ENCODE results near the gene EIF3D. TPM values are rescaled to one million over a fixed set of nuclear protein-coding genes. Genes with fewer than 3 reads are reported as not detected.

EIF3D gene, protein sequence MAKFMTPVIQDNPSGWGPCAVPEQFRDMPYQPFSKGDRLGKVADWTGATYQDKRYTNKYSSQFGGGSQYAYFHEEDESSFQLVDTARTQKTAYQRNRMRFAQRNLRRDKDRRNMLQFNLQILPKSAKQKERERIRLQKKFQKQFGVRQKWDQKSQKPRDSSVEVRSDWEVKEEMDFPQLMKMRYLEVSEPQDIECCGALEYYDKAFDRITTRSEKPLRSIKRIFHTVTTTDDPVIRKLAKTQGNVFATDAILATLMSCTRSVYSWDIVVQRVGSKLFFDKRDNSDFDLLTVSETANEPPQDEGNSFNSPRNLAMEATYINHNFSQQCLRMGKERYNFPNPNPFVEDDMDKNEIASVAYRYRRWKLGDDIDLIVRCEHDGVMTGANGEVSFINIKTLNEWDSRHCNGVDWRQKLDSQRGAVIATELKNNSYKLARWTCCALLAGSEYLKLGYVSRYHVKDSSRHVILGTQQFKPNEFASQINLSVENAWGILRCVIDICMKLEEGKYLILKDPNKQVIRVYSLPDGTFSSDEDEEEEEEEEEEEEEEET
- total RNA-seq (2011; cell fraction: chromatin; rRNA removed; ENCODE audit: low replicate concordance), result 224 and 314 TPM in 2 replicates
- total RNA-seq (2011; cell fraction: nucleolus; rRNA removed), result 208 and 235 TPM in 2 replicates
- 194 and 205 TPM in 2 replicates for total RNA-seq (2011; cell fraction: nucleoplasm; rRNA removed)
- total RNA-seq (2014; rRNA removed) (279 and 290 TPM in 2 replicates), total RNA-seq (2014; rRNA removed; fragmentation: Illumina TruSeq; extraction: Trizol) (256 and 278 TPM in 2 replicates), total RNA-seq (2015; rRNA removed; fragmentation: Illumina TruSeq; extraction: Trizol) (265 and 279 TPM in 2 replicates), total RNA-seq (2021) (191 and 207 TPM in 2 replicates), polyA plus RNA-seq (2011; rRNA removed) (397 and 422 TPM in 2 replicates), polyA plus RNA-seq (2014; fragmentation: Illumina TruSeq; extraction: Trizol) (368 and 398 TPM in 2 replicates), polyA plus RNA-seq (2014; fragmentation: Nextera tagmentation; extraction: Ambion mirVana) (100 to 1,000 TPM; 199 to 351 TPM), polyA plus RNA-seq (2014; rRNA removed) (278 and 293 TPM in 2 replicates), polyA minus RNA-seq (2011; rRNA and poly(A)+ RNA removed) (513 and 629 TPM in 2 replicates), Bru-seq, nascent RNA (percentile 95 among the genes with signal in this experiment), BruChase-seq, experiment 1, labeled RNA remaining after a 2-hour chase (percentile 95 among the genes with signal in this experiment), BruChase-seq, experiment 2, labeled RNA remaining after a 6-hour chase (percentile 96 among the genes with signal in this experiment)
- 502 and 509 TPM in 2 replicates for polyA plus RNA-seq (2011; cell fraction: cytosol; rRNA removed)
- polyA plus RNA-seq (2011; cell fraction: nucleus; rRNA removed), result 297 TPM in 2 replicates
- 208 and 287 TPM in 2 replicates for polyA plus RNA-seq (2012)
- polyA minus RNA-seq (2011; cell fraction: cytosol; rRNA and poly(A)+ RNA removed), result 261 and 266 TPM in 2 replicates
- 122 and 177 TPM in 2 replicates for polyA minus RNA-seq (2011; cell fraction: nucleus; rRNA and poly(A)+ RNA removed)
- long read RNA-seq, experiment 1, transcript EIF3D-201 (15 exons, 2,155 nt), result major isoform, 413 of 684 reads
- long read RNA-seq, experiment 1, partial matches to known transcripts, result 76 of 684 reads
- long read RNA-seq, experiment 1, other reads (novel, unspliced or antisense), result 193 of 684 reads
- long read RNA-seq, experiment 2, transcript EIF3D-201 (15 exons, 2,155 nt), result major isoform, 173 of 304 reads
- long read RNA-seq, experiment 2, partial matches to known transcripts, result 89 of 304 reads
- long read RNA-seq, experiment 2, other reads (novel, unspliced or antisense), result 36 of 304 reads
- long read RNA-seq, experiment 3, transcript EIF3D-201 (15 exons, 2,155 nt), result major isoform, 435 of 519 reads
- long read RNA-seq, experiment 3, partial matches to known transcripts, result 41 of 519 reads
- long read RNA-seq, experiment 3, other reads (novel, unspliced or antisense), result 43 of 519 reads

DNA sequence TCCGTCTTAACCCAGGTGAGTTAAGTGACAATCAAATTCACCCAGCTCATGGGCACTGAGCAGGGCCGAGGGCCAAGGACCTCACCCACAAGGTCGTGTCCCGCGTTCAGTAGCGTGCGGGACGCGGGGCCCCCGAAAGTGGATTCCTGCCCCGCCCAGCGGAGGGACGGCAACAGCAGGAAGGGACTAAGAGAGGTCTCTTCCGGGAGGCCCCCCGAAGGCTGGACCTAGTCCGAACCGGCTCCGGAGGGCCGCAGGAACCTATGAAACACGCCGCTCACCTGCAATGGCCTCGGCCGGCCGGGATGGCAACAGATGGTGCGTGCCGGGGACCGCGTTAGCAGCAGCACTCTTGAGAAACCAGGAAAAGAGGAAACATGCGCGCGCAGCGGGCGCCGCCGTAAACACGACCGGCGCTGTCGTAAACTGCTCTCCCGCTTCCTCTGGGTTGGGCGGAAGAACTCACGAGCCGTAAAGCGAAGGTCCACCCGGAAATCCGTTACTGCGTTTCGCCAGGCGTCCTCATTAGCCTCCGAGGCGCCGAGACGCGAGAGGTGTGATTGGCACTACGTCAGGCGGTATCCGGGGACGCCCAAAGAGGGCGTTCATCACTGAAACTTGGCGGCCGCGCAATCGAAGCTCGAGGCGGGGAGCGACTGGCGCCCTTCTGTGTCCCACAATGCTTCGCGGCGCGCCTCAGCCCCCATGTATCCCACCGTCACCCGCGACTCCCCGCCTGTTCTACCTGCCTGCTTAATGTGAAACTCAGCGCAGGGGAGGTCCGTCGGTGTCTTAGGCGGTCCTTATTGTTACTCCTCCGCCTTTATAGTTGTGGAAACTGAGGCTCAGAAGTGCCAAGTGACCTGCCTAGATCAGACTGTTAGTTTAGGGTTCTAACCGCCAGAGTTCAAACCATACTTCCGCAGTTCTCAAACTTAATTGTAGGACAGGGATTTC lies at the start of gene EIF3D:
EIF3D (minus strand) TSS at position 372 of the 957 bp plus-strand sequence. CDS start 3,045 bp downstream, outside the sequence.
- intact Hi-C loops (cut with micrococcal nuclease), result no loop called here
- Histone ChIP-seq H3K9me3 (replicated peaks; ENCODE audit: control insufficient read depth, insufficient read depth, low read depth, low read length) (no peaks in the 10 kb centered on the region), H3K27ac (ENCODE audit: extremely low read depth, low read depth, low read length) (peak within 1 kb of the TSS; percentile 98), H3K36me3 (ENCODE audit: control insufficient read depth, insufficient read depth, low read length) (peaks cover 39% of the 10 kb centered on the region), H3K9ac (ENCODE audit: insufficient read depth in 1 of 2, low read depth in 2 of 2, low read length in 2 of 2) (peak within 1 kb of the TSS; percentile 94 to 99), H3K4me2 (ENCODE audit: insufficient read depth, low read length) (peak within 1 kb of the TSS; percentile 98), H3K79me2 (ENCODE audit: control insufficient read depth, insufficient read depth, low read length) (peaks cover 39% of the 10 kb centered on the region), H3K9me1 (ENCODE audit: control insufficient read depth, insufficient read depth, low read length) (no peaks in the 10 kb centered on the region), H3K4me3 (peak within 1 kb of the TSS; percentile 99), H2AFZ (ENCODE audit: low read depth, low read length) (peak within 1 kb of the TSS; percentile 95), H3K27me3 (ENCODE audit: control insufficient read depth in 2 of 2, insufficient read depth in 2 of 2, low read length in 2 of 2) (no peaks in the 10 kb centered on the region), H4K20me1 (replicated peaks; ENCODE audit: control insufficient read depth, insufficient read depth, low read length) (peaks cover 3% of the 10 kb centered on the region; the same call in 1 of the 2 replicates), H3K4me1 (replicated peaks in 1 of 2; ENCODE audit: control insufficient read depth in 2 of 2, insufficient read depth in 2 of 2, low read length in 2 of 2) (peaks cover 3 to 4% of the 10 kb centered on the region in 2 experiments; a peak in 3 of 5 replicates)
- peak; percentile 100 for FAIRE-seq
- BruUV-seq (replicated peaks), result no TSS peak
- ChIA-PET POLR2A (interaction anchor here (0.6 to 2.3 kb wide), 17 partner anchors 8 to 881 kb away, joined by 3 to 19 read pairs (median 4); partner anchors contain the start of genes APOL6 and FOXRED2), CTCF (ENCODE audit: low intra/inter-chr PET ratio) (no interaction called here)
- in situ Hi-C loops (cut with MboI), result no loop called here
- WGBS (ENCODE audit: insufficient coverage, low coverage, missing lambda C conversion rate), result under 1% methylated on average over 64 of the region's 82 CpGs
- peak; percentile 96 for ATAC-seq
- peak; percentile 78 to 98 (median 82) for DNase-seq (ENCODE audit: extremely low read depth in 1 of 4, low spot score in 3 of 4)
- TF ChIP-seq BRD9 (IDR thresholded peaks at IDR 0.05; ENCODE audit: low read depth, partially characterized antibody), result peak; percentile 83
- TF ChIP-seq NFIC (IDR thresholded peaks at IDR 0.05), result 0 out of 2 replicates have a peak, but pooled peaks have one; percentile 27
- TF ChIP-seq, protein P1, sequence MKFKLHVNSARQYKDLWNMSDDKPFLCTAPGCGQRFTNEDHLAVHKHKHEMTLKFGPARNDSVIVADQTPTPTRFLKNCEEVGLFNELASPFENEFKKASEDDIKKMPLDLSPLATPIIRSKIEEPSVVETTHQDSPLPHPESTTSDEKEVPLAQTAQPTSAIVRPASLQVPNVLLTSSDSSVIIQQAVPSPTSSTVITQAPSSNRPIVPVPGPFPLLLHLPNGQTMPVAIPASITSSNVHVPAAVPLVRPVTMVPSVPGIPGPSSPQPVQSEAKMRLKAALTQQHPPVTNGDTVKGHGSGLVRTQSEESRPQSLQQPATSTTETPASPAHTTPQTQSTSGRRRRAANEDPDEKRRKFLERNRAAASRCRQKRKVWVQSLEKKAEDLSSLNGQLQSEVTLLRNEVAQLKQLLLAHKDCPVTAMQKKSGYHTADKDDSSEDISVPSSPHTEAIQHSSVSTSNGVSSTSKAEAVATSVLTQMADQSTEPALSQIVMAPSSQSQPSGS (CRISPR knock-in tag; IDR thresholded peaks at IDR 0.05), result no peak
- TF ChIP-seq, protein P2, sequence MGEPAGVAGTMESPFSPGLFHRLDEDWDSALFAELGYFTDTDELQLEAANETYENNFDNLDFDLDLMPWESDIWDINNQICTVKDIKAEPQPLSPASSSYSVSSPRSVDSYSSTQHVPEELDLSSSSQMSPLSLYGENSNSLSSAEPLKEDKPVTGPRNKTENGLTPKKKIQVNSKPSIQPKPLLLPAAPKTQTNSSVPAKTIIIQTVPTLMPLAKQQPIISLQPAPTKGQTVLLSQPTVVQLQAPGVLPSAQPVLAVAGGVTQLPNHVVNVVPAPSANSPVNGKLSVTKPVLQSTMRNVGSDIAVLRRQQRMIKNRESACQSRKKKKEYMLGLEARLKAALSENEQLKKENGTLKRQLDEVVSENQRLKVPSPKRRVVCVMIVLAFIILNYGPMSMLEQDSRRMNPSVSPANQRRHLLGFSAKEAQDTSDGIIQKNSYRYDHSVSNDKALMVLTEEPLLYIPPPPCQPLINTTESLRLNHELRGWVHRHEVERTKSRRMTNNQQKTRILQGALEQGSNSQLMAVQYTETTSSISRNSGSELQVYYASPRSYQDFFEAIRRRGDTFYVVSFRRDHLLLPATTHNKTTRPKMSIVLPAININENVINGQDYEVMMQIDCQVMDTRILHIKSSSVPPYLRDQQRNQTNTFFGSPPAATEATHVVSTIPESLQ (CRISPR knock-in tag; IDR thresholded peaks at IDR 0.05), result no peak; the same call in 1 of the 2 replicates
- TF ChIP-seq, protein P3, sequence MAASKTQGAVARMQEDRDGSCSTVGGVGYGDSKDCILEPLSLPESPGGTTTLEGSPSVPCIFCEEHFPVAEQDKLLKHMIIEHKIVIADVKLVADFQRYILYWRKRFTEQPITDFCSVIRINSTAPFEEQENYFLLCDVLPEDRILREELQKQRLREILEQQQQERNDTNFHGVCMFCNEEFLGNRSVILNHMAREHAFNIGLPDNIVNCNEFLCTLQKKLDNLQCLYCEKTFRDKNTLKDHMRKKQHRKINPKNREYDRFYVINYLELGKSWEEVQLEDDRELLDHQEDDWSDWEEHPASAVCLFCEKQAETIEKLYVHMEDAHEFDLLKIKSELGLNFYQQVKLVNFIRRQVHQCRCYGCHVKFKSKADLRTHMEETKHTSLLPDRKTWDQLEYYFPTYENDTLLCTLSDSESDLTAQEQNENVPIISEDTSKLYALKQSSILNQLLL (CRISPR knock-in tag; IDR thresholded peaks at IDR 0.05; ENCODE audit: borderline replicate concordance), result no peak

Data from K562 (cell line).